Psoas muscle (tissue), 8 donors: ENCODE measurements around the gene GNG7. TPM values are rescaled to one million over a fixed set of nuclear protein-coding genes. Genes with fewer than 3 reads are reported as not detected.
"Not testable (repeated sequence)": the region's sequence is repeated elsewhere in the genome, so short reads cannot be mapped to it uniquely, and the experiment has no call there.

Experiments
- ATAC-seq, 4 donors: fragments of 200-7000 bp; cut with Tn5 transposase; one replicate each; pipeline ENCODE4 v1.9.1; 2020; ENCODE audit warnings: moderate library complexity in 3 of 4, mild to moderate bottlenecking in 2 of 4
- DNase-seq, 2 donors: peaks; one replicate each; pipeline ENCODE4 v3.0.0-alpha.2; 2020
- H3K27ac ChIP-seq: fragments of 200-600 bp; one replicate; pipeline ENCODE4 v1.8.0; 2022
- H3K27me3 ChIP-seq, 3 donors: fragments of 200-600 bp in 1 of 3; one replicate each; pipeline versions ENCODE4 v1.6.1 to v1.8.0; 2013 to 2022; ENCODE audit warnings: low read length in 2 of 3, mild to moderate bottlenecking in 2 of 3, moderate library complexity in 1 of 3; ENCODE audit not compliant: insufficient read depth in 3 of 3
- H3K36me3 ChIP-seq, 2 donors: fragments of 200-600 bp in 1 of 2; one replicate each; pipeline versions ENCODE4 v1.6.1 to v1.8.0; 2013 to 2022; ENCODE audit warnings: low read depth in 1 of 2, mild to moderate bottlenecking in 1 of 2, moderate library complexity in 1 of 2; ENCODE audit not compliant: insufficient read depth in 1 of 2
- H3K4me1 ChIP-seq: fragments of 200-600 bp; one replicate; pipeline ENCODE4 v1.8.0; 2022
- H3K4me3 ChIP-seq: fragments of 200-600 bp; one replicate; pipeline ENCODE4 v1.8.0; 2022; ENCODE audit warnings: mild to moderate bottlenecking
- H3K9me3 ChIP-seq: fragments of 200-600 bp; one replicate; pipeline ENCODE4 v1.8.0; 2022
- WGBS, 3 donors: extraction: QIAGEN DNeasy Blood & Tissue Kit; methylation state at CpG; one replicate each; pipeline versions ENCODE4 v1.1.6 to v1.1.7; 2013; 5-methylcytosine and 5-hydroxymethylcytosine counted together
- intact Hi-C, 2 donors: fragments of 100-400 bp; cut with DNase I; formaldehyde crosslinking; loops; one replicate each; pipeline versions ENCODE4 v1.11.0 to v1.14.2; 2022
- polyA plus RNA-seq, 3 donors: library from polyadenylated mRNA; stranded (reverse); fragments of 200-250 nt; gene quantifications; one replicate each; pipeline ENCODE4 v1.2.3, GENCODE V29; 2013
- total RNA-seq, 4 donors: library from RNA; stranded (reverse); fragmentation: NEBNext Ultra II Directional in 2 of 4; extraction: Animal tissue kit (Norgen Biotek cat#: 25700) in 2 of 4; gene quantifications; one replicate each; pipeline versions ENCODE4 v1.2.1 to v1.2.4, GENCODE V29; 2021 to 2023
- TF ChIP-seq, protein P1 (sequence below): fragments of 200-600 bp; IDR thresholded peaks from one replicate; pipeline ENCODE4 v1.8.0; 2022; ENCODE audit warnings: antibody characterized with exemption
- donor health status: healthy with polysubstance abuse.
- donor health status: DM: no; HTN: no; CAD: no; lungs with moderate emphysema.
- donor health status: Bipolar disorder and iron deficiency.
- donor health status: healthy.
- donor health status: DM: yes; HTN: yes; CAD: no.
- donor health status: DM: no; HTN: no; CAD: no.
- donor health status: DM: no; HTN: no; CAD: no.
- donor health status: DM: yes; HTN: yes; CAD: no.

Gene GNG7
- total and polyA plus RNA-seq, 7 donors, result 0.48 to 5.4 (median 1.2) TPM

DNA sequence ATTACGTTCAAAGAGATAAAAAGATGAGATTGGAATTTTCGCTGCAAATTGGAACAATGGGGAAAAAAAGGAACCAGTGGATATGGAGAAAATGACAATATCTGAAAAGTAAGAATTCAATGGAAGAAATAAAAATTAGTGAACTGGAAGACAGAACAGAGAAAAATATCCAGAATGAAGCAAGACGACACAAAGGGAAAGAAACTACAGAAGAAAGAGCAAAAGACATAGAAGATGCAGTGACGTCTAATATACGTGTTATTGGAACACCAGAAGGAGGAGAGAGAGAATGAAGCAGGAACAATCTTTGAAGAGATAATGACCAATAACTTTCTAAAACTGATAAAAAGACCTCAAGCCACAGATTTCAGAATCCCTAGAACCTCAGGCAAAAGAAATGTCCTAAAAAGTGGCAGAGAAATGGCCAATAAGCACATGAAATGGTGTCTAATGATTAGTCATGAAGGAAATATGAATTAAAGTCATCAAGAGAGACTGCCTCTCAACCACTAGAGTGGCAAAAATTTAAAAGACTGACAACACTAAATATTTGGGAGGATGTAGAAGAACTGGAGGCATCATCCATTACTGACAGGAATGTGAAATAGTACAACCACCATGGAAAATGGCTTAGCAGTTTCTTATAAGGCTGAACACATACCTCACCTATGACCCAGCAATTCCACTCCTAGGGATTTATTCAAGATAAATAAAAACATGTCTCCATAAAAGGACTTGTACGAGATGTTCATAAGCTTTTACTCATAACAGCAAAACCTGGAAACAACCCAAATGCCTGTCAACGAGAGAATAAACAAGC lies 170.0 kb downstream of the GNG7 start:
- TF ChIP-seq, protein P1, sequence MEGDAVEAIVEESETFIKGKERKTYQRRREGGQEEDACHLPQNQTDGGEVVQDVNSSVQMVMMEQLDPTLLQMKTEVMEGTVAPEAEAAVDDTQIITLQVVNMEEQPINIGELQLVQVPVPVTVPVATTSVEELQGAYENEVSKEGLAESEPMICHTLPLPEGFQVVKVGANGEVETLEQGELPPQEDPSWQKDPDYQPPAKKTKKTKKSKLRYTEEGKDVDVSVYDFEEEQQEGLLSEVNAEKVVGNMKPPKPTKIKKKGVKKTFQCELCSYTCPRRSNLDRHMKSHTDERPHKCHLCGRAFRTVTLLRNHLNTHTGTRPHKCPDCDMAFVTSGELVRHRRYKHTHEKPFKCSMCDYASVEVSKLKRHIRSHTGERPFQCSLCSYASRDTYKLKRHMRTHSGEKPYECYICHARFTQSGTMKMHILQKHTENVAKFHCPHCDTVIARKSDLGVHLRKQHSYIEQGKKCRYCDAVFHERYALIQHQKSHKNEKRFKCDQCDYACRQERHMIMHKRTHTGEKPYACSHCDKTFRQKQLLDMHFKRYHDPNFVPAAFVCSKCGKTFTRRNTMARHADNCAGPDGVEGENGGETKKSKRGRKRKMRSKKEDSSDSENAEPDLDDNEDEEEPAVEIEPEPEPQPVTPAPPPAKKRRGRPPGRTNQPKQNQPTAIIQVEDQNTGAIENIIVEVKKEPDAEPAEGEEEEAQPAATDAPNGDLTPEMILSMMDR, result no peak
- DNase-seq (no peak), ATAC-seq (no peak)
- no peak overlapping the region for H3K27ac ChIP-seq
- H3K36me3 ChIP-seq, result no peaks in the 10 kb centered on the region
- peaks cover 4% of the 10 kb centered on the region for H3K9me3 ChIP-seq
- no peaks in the 10 kb centered on the region for H3K27me3 ChIP-seq
- H3K4me3 ChIP-seq, result no peak overlapping the region
- 80 to 86% (median 85%) methylated on average over 7 of the region's 7 CpGs for WGBS, 3 donors
- peaks cover 7% of the 10 kb centered on the region for H3K4me1 ChIP-seq
- intact Hi-C loops, result no loop called here

DNA sequence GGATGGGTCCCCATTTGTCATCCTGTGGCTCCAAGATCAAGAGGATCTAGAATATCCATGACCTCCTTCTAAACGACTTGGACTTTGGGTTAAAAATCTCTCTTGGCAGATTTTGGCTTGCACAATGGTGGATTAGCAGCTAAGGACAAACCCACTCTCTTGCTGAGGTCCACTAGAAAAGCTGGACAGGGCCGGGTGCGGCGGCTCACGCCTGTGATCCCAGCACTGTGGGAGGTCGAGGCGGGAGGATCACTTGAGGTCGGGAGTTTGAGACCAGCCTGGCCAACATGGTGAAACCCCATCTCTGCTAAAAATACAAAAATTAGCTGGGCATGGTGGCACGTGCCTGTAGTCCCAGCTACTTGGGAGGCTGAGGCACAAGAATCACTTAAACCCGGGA lies 172.6 kb downstream of the GNG7 start:
- H3K4me1 ChIP-seq, H3K27me3 ChIP-seq, H3K9me3 ChIP-seq, H3K4me3 ChIP-seq, intact Hi-C loops, H3K36me3 ChIP-seq: not testable (repeated sequence)
- DNase-seq (peak in 1 of 2 donors; percentile 37), ATAC-seq (peak in 2 of 4 donors; percentile 12 to 30)
- WGBS, 3 donors, result 66 to 86% (median 75%) methylated on average over 10 of the region's 10 CpGs
- H3K27ac ChIP-seq, result peak overlapping the region; percentile 46

DNA sequence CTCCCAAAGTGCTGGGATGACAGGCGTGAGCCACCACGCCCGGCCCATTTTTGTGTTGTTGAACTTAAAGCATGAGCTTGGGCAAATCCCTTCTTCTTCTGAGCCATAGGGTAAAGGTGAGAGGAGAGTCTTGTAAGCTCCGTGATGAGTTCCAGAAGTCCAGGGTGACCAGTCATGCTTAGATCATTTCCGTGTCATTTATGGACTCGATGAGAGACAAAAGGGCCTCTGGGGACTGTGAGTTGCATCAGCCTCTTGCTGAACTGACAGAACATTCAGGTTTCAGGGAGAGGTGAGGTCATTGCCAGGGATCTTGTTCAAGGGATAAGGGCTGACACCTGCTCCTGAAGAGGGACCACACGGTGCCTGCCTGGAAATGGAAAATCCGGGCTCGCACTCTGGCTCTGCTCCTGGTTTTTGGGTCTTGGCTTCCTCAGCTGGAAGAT lies 173.0 kb downstream of the GNG7 start:
- H3K4me1 ChIP-seq, result peaks cover 13% of the 10 kb centered on the region
- intact Hi-C loops, result no loop called here
- H3K9me3 ChIP-seq, result peaks cover 3% of the 10 kb centered on the region
- no peaks in the 10 kb centered on the region for H3K27me3 ChIP-seq
- H3K36me3 ChIP-seq, result no peaks in the 10 kb centered on the region
- DNase-seq (peak; percentile 67 to 80), ATAC-seq (peak; percentile 89 to 92 (median 91))
- no peak overlapping the region for H3K4me3 ChIP-seq
- peak overlapping the region; percentile 60 for H3K27ac ChIP-seq
- TF ChIP-seq, protein P1, result no peak
- WGBS, 3 donors, result 39 to 48% (median 44%) methylated on average over 9 of the region's 9 CpGs

DNA sequence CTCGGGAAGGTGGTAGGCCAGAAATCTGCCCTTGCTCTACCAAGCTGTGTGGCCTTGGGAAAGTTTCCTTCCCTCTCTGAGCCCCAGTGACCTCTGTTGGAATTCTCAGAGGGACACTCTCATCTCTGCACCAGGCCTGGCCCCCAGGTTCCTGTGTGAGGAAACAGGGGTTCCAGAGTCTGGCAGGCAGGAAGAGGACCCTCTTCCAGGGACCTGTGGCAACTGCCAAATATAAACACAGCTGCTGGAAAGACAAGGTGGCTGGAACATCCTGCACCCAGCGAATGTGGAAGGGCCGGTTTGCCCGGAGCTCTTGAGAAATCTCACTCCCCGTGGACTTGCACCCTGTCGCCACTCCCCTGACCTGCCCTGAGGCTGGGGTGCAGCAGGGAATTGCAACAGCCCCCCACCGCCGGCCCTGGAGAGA lies 173.8 kb downstream of the GNG7 start:
- Histone ChIP-seq H3K27me3 (no peaks in the 10 kb centered on the region), H3K36me3 (no peaks in the 10 kb centered on the region), H3K4me3 (no peak overlapping the region), H3K27ac (no peak overlapping the region), H3K4me1 (peaks cover 13% of the 10 kb centered on the region), H3K9me3 (no peaks in the 10 kb centered on the region)
- ATAC-seq (peak in 3 of 4 donors; percentile 8 to 53 (median 30)), DNase-seq (peak in 1 of 2 donors; percentile 57)
- 41 to 81% (median 53%) methylated on average over 8 of the region's 8 CpGs for WGBS, 3 donors
- TF ChIP-seq, protein P1, result no peak
- intact Hi-C loops, result no loop called here

DNA sequence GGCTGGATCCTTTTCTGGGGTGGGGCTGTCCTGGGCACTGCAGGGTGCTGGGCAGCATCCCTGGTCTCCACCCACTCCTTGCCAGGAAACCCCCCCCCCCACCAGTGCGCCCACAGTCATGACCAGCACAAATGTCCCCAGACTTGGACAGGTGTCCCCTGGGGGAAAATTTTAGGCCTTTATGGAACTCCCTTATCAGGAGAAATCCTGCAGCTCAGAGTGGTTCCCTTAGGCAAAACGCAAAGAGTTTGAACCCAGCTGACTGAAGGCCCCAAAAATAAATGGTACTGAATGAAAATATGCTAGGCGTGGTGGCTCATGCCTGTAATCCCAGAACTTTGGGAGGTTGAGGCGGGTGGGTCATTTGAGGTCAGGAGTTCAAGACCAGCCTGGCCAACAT lies 174.8 kb downstream of the GNG7 start:
- Histone ChIP-seq H3K4me3 (no peak overlapping the region), H3K36me3 (no peaks in the 10 kb centered on the region), H3K4me1 (peaks cover 13% of the 10 kb centered on the region), H3K27ac (no peak overlapping the region), H3K27me3 (no peaks in the 10 kb centered on the region), H3K9me3 (no peaks in the 10 kb centered on the region)
- ATAC-seq (no peak), DNase-seq (no peak)
- TF ChIP-seq, protein P1, result no peak
- intact Hi-C loops, result no loop called here
- WGBS, 3 donors, result 87 to 93% (median 92%) methylated on average over 4 of the region's 4 CpGs
